GM18907 (cell line): Measurements from ENCODE around the gene BPIFB2.

ENCODE experiments used
- ATAC-seq: cut with Tn5 transposase; IDR thresholded peaks from one replicate; pipeline ENCODE4 v1.9.1; 2021; ENCODE audit warnings: mild to moderate bottlenecking, moderate library complexity; ENCODE audit not compliant: unreplicated experiment

BPIFB2 gene

DNA sequence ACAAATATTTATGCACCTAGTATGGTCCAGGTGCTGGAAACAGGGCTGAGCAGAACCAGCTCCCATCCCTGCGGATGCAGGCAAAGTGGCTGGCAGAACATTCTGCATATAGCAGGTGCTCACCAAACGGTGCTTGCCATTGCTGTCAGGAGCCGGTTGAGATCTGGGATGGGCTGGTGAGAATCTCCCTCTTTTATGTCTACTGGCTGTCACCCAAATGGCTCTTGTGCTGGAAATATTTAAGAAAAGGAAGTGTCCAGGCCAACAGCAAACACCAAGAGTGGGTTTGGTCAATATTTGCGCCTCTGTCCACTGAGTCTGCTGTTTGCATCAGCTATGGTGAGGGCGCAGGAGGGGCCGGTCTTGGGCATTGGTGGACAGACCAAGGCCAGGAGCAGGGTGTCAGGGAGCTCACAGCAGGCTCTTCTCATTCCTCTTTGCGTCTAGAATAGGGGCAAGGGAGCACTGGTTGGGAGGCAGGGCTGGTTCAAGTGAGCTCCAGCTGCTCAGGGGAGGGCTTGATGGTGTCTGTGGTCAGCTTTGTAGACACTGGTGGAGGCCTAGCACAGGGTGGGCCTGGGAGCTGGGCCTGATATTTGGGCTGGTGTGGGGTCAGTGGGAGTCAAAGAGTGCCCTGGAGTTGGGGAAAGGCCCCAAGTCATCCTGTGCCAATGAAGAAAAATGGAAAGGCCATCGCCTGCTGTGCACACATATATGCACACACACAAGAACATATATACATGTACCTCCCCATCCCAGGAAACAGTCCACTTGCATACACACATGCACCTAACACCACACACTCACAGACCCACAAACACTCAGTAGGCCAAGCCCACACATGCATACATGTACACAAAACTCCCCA, 1.4 kb upstream of the BPIFB2 start:
- no peak for ATAC-seq

DNA sequence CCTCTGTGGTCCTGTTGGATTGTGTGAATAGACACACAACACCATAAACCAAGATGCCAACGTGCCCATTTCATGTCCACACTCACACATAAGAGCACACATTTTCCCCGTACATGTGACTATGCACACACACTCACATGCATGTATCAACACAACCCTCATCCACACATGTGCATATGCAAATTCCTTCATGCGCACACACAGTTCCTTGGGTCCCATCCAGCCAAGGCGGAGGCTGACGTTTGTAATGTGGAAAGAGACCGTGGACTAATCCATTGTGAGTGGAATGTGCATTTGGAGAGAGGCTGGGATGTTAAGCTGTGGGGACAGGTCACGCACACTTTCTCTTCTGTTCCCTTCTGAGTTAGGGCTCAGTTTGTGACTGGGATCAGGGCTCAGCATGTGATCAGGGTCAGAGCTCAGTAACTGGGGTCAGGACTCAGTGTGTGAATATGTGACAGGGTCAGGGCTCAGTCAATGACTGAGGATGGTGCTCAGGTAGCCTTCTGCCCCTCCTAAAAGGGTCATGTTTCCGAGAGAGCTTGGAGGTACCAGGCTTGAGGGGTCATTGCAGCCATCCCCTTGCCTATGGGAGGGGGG, 628 bp upstream of the BPIFB2 start:
- ATAC-seq = no peak

DNA sequence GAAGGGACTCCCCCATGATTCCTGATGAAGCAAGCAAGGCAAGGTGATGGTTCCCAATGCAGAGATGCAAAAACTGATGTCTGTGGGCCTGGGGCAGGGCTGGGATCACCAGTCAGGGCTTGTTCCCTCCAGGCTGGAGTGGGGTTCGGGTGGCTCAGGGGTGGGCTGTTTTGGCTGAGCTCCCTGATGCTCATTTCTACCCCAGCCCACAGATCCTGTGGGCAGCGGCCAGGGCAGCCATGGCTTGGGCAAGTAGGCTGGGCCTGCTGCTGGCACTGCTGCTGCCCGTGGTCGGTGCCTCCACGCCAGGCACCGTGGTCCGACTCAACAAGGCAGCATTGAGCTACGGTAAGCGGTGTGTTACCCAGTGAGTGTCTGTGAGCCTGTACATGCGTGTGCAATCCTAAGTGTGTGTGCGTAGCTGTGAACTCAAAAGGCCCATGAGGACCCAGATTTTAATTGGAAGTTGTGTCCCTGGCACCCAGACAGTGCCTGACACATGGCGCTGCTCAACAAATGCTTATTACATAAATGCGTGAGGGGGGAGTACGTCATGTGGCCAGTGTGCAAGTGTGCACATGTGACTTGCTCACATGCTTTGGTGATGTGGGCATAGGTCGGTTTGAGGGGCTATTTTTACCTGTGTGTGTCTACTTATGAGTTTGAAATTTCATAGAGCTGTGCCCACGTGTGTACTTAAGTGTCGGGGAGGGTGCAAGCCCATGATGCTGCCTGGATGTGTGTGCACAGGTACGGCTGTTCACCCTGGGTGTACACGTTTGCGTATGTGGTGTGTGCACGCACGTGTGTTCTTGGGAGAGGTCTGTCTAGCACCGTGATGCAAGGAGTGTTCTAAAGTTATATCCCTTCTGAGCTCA, 1.1 kb downstream of the BPIFB2 start:
- ATAC-seq = no peak

DNA sequence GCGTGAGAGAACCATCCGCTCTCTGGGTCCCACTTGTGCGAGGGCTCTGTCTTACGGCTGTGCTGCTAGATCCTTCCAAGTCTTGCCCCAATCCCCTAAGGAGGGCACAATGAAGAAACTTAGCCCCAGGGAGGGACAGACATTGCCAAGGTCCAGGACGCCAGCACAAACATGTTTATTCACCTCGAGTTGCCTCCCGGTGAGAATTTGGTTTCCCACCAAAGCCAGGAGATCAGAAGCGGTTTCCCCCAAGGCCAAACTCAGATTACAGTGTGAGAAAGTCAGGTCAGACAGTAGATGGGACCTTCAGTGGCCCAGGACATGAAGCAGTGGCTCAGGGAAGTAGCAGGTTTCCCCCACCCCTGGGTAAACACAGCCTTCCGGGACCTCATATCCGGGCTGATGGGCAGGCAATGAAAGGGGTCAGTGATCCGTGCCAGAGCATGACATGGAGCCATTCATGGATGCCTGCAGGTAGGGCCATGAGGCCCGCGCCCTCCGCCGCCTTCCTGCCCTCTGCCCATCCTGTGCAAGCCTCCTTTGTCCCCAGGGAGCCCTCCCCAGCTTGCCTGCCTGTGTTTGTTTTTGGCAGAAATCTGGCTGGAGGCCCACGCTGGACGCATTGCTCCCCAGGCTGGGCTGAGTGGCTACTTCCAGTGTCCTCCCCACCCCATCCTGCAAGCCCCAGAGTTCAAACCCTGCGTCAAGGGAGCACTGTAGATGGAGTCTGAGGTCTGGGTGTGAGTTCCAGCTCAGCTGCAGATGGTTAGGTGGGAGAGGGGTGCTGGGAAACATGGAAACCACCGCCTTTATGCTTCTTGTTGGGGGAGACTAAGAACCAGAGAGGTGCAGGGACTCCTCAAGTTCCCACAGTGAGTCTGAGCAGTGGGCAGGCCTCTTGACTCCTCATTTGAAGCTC, 2.0 kb downstream of the BPIFB2 start:
- no peak for ATAC-seq

DNA sequence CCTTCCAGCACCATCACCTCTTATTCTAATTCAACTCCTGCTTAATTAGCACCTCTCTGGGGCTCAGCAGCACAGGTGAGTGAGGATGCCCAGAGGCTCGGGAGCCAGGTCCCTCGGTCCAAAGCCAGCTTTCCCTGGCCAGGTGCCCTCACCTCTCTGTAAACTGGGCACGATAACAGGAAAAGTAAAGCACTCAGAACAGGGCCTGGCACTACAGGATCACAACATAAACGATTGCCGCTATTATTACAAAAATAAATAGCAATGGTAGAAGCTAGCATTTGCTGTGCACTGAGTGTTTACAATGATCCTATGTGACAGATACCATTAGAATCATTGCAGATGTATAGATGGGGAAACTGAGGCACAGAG, 2.6 kb downstream of the BPIFB2 start:
- ATAC-seq = no peak

DNA sequence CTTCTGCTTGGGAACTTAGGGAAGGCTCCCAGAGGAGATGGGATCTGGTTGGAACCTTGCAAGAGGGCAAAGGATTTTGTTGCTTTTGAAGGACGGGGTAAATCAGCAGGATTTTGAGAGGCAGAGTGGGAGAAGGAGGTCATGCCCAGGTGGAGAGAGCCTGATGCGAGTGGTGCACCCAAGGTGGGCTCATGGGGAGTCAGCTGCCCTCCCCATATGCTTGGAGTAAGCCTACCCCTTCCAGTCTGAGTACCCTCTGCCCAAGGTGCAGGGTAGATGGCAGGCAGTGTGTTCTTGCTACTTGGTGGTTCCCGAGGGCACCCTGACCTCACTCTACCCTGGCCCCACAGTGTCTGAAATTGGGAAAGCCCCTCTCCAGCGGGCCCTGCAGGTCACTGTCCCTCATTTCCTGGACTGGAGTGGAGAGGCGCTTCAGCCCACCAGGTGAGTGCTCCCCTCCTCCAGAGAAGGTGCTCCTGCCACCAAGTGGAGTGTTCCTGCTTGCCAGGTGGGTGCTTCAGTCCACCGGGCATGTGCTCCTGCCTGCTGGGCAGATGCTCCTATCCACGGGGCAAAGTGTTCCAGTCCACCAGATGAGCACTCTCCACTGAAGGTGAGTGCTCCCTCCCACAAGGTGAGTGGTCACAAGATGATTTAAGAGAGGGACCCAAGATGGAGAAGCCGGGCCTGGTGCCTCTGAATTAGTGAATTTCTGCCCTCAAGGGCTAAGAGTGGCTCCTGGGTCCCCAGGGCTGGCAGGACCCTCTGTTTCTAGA, 3.4 kb downstream of the BPIFB2 start:
- ATAC-seq = no peak

DNA sequence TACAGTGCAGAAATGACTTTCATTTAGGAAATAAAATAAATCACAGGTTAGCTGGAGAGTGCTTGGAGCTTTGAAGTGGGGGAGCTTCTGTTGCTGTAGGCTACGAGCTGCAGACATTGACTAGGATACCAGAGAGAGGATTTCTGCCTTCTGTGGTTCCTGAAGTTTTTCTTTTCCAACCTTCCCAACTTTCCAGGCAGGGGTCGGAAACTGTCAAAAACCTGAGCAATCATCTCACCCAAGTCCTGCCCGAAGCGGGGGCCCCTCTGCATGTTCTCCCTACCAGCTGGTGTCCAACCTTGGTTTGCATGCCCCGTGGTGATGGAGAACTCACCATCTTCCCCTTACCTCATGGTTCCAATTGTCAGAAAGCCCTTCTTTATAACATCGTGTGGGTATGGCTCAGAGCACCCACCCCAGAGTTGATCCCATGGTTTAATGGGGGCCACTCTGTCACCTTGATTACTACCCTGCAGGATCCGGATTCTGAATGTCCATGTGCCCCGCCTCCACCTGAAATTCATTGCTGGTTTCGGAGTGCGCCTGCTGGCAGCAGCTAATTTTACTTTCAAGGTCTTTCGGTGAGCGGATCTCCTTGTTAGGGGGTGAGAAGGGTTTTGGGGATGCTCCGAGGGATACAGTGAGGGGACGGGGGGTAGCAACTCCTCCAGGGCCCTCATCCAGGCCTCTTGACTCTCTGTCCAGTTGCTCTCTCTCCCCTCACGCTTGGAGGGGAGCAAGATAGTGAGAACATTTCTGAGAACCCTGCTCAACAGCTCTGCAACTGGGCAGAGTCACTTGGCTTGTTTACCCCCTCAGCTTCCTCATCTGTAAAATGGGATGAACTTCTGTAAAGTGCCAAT, 5.1 kb downstream of the BPIFB2 start:
- no peak for ATAC-seq

DNA sequence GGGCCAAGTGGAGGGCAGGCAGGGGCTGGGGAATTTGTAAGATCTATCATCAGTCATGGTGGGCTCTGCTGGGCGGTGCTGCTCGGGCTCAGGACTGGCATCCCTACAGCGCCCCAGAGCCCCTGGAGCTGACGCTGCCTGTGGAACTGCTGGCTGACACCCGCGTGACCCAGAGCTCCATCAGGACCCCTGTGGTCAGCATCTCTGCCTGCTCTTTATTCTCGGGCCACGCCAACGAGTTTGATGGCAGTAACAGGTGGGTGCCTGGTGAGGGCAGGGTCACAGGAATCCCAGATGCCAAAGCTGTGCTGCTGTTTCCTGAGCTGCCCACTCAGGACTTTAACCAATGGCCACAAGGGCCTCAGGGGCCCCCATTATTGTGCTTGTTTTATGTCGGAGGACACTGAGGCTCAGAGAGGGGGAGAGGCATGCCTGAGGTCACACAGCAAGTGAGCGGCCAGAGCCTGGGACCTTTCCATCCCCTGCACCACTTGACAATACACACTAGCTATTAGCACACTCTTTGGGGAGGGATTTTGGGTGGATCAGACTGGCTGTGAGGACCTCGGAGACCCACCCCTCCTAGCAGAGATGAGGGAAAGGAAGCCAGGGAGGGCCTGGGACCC, 6.3 kb downstream of the BPIFB2 start:
- no peak for ATAC-seq

DNA sequence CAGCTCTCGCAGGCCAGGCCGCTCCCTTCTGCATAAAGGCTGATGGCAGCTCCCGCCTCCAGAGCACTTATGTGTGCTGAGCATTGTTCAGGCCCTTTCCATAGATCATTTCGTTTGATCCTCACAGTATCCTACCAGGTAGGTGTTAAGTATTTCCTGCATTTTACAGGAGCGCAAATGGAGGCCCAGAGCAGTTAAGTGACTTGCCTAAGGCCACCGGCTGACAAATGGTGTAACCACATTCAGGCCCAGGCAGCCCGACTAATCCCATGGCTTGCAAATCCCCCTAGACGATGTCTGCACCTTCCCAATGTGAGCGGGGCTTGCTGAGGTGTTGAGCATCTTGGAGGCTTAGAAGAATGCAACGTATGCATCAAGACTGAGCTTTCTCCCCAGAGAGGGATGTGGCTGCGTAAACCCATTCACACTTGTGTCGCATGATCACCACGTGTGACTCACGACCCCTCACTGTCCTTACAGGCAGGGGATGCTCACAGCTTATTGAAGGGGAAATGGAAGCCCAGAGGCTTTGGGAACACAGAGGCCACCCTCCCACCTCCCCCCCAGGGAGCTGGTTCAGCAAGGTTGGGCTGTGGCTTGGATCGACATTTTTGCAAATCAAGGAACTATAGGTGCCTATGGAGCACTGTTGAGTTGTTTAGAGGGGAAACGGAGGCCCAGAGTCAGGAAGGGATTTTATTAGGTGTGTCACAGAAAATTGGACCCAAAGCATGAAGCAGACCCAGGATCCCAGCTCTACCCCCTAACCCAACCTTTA, 7.0 kb downstream of the BPIFB2 start:
- no peak for ATAC-seq

DNA sequence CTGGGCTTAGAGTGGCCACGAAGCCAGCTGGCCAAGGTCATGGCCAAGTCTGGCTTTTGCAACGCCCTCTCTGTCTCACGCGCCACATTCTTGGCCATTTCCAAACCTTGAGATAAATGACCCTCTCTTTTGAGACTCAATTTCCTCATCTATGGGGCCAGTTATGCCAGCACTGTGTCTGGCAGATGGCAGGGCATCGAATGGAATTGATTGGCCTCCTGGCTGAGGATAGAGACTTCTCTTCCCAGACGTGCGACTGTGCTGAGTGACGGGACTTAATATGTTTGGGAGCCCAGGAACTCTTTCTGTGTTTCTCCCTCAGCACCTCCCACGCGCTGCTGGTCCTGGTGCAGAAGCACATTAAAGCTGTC, 7.6 kb downstream of the BPIFB2 start:
- no peak for ATAC-seq

DNA sequence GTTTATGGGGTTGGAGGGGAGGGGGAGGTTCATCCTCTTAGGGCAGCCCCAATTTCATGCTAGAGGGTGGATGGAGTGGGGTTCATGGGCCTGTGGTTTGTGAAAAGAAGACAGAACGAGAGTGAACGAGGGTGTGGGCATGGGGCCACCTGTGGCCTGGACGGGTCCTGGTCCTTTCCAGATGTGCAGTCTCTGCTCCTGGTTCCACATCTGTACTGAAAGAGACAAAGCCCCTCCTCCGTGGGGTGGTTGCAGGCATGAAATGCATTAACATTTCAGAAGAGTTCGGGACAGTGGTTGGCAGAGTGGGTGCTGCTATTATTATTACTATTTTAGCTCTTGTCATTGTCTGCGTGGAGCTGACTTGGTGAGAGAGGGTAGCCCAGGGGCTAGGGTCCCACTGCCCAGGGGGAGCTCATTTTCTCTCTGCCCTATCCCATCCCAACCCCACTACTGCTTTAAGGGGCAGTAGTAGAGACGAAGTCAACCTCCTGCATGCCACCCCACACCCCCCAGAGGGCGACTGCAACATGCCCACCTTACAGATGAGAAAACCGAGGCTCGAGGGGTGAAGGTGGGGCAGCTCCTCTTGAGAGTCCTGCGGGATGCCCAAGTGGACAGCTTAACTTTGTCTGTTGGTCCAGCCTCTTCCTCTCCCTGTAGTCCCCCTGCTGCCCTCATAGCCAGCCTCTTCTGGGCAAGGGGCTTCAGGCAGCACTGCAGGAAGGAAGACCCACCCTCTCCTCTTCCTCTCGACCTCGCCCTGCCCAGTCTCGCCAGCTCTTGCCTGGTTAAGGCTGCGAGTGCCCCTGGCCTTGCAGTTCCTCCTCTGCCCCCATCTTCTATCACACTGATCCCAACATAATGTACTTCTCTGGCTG, 8.4 kb downstream of the BPIFB2 start:
- no peak for ATAC-seq

DNA sequence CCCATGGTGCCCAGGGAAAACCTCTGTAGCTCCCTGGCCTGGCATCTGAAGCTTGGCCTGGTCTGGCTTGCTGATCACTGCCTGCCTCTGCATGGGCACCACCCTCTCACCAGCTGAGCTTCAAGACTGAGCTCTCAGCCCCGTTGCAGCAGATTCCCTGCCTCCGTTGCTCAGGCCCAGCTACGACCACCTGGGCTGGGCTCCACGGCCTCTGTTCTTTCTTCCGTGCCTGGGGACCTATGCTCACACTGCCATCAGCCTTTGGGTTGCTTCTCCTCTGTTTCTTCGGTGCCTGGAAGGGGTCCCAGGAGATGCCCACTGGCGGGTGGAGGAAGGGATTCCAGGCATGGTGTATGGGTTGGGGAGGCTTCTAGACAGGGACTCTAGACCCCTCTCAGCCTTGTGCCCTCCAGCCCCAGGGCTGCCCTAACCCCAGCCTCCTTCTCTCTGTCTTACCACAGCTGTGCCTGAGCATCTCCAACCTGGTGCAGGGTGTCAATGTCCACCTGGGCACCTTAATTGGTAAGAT, 9.1 kb downstream of the BPIFB2 start:
- no peak for ATAC-seq

DNA sequence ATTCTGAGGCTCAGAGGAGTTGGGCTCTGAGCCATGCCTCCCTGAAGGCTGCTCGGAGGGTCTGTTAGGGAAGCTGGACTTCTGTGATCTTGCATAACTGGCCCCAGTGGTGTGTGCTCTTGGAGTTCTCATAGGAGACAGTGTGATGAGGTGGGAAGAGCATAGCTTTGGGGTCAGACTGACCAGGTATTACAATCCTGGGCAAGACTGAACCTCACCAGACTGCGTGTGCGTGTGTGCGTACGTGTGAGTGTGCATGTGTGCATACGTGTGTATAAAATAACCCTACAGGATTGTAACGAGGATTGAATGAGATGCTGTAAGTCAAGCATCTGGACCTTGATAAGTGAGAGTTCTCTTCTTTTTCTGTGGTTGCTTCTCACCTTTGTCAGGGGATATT, 10.0 kb downstream of the BPIFB2 start:
- ATAC-seq = no peak

DNA sequence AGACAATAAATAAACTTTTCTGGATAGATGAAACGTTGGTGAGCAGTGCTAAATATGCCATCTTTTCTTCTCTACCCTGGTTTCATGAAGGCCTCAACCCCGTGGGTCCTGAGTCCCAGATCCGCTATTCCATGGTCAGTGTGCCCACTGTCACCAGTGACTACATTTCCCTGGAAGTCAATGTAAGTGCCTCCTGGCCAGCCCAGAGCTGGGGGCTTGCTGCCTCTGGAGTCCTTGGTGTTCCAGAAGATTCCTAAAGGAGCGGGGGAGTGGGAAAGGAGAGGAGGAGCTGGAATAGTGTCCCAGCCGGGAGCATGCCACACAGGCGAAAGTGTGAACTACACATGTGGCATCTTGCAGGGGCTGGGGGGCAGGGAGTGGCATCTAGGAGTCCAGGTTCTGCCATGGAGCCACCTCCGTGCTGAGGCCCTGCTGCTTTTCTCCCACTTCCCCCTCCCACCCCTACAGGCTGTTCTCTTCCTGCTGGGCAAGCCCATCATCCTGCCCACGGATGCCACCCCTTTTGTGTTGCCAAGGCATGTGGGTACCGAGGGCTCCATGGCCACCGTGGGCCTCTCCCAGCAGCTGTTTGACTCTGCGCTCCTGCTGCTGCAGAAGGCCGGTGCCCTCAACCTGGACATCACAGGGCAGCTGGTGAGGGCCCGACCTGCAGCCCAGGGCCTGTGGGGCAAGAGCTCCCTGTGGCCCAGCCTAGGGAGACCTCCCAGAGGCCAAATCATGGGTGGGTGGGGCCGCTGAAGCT, 10.8 kb downstream of the BPIFB2 start:
- no peak for ATAC-seq

DNA sequence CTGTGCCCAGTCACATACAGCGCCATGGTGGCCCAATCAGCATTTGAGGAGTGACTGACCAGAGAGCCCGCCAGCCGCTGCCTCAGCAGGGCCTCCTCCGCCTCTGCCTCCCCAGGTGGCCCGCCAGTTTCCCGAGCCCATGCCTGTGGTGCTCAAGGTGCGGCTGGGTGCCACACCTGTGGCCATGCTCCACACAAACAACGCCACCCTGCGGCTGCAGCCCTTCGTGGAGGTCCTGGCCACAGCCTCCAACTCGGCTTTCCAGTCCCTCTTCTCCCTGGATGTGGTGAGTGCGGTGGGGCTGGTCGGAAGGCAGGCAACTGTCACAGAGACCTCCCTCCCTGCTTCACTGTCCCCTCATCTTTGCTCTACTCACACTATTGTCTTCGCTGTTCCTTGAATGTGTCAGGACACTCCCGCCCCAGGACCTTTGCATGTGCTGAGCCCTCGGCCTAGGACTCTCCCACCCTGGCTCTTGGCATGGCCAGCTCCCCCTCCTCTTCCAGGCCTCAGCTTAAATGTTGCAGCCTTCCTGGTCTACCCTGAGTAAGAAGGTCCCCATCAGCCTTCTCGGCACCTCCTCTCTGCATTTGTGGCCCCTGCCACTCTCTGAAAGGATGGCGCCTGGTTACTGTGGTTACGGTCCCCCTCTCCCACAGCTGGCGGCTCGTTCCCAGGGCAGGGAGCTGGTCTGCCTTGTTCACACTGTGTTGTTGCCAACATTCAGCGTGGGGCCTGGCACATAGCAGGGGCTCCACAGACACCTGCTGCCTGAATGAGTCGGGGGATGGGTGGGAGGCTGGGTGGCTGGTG, 12.2 kb downstream of the BPIFB2 start:
- no peak for ATAC-seq
